T-helper 22 cell (primary cell): ENCODE results near the gene LRRC25.
"Not testable (repeated sequence)": the region's sequence is repeated elsewhere in the genome, so short reads cannot be mapped to it uniquely, and the experiment has no call there.

Experiments
- DNase-seq: peaks from one replicate; pipeline ENCODE4 v3.0.0-alpha.2; 2020; ENCODE audit warnings: low read depth

LRRC25 gene

GRCh38 chr19:18380843-18381242 lies 16.6 kb downstream of the LRRC25 start:
- DNase-seq: no peak

GRCh38 chr19:18379803-18380747 lies 17.3 kb downstream of the LRRC25 start:
- no peak for DNase-seq

GRCh38 chr19:18377026-18377425 lies 20.4 kb downstream of the LRRC25 start:
- DNase-seq: no peak

- DNase-seq: no peak
Measured at GRCh38 chr19:18373892-18374629, 23.4 kb downstream of the LRRC25 start.

GRCh38 chr19:18373407-18373891 lies 24.0 kb downstream of the LRRC25 start:
- DNase-seq: no peak

- no peak for DNase-seq
Measured at GRCh38 chr19:18368504-18369222, 28.8 kb downstream of the LRRC25 start.

GRCh38 chr19:18366021-18366435 lies 31.4 kb downstream of the LRRC25 start:
- no peak for DNase-seq

- no peak for DNase-seq
Measured at GRCh38 chr19:18364826-18365528, 32.4 kb downstream of the LRRC25 start.

- DNase-seq: not testable (repeated sequence)
Measured at GRCh38 chr19:18364277-18364825, 33.1 kb downstream of the LRRC25 start.

GRCh38 chr19:18363787-18364186 lies 33.6 kb downstream of the LRRC25 start:
- no peak for DNase-seq

GRCh38 chr19:18362934-18363542 lies 34.4 kb downstream of the LRRC25 start:
- no peak for DNase-seq

GRCh38 chr19:18361646-18362045 lies 35.8 kb downstream of the LRRC25 start:
- no peak for DNase-seq

- no peak for DNase-seq
Measured at GRCh38 chr19:18357041-18357440, 40.4 kb downstream of the LRRC25 start.

GRCh38 chr19:18354743-18355142 lies 42.7 kb downstream of the LRRC25 start:
- not testable (repeated sequence) for DNase-seq

GRCh38 chr19:18353378-18354005 lies 43.9 kb downstream of the LRRC25 start:
- DNase-seq: no peak

GRCh38 chr19:18351544-18351943 lies 45.9 kb downstream of the LRRC25 start:
- DNase-seq: no peak

GRCh38 chr19:18350490-18350889 lies 46.9 kb downstream of the LRRC25 start:
- DNase-seq: no peak

- no peak for DNase-seq
Measured at GRCh38 chr19:18349524-18350128, 47.8 kb downstream of the LRRC25 start.

- not testable (repeated sequence) for DNase-seq
Measured at GRCh38 chr19:18348818-18349339, 48.5 kb downstream of the LRRC25 start.

GRCh38 chr19:18348171-18348570 lies 49.3 kb downstream of the LRRC25 start:
- DNase-seq: no peak
